NCI-H1694 (cell line): ENCODE measurements around the gene LUC7L2.
"Not testable (repeated sequence)": the region's sequence is repeated elsewhere in the genome, so short reads cannot be mapped to it uniquely, and the experiment has no call there.

Experiments used
- DNase-seq: peaks from one replicate; lab custom pipeline; 2025; lab: John Stamatoyannopoulos, UW

The LUC7L2 gene

GRCh38 chr7:139397192-139397591, 37.5 kb downstream of the LUC7L2 start:
- DNase-seq = no peak

- DNase-seq = no peak
Measured at GRCh38 chr7:139403601-139404000, 43.9 kb downstream of the LUC7L2 start.

- DNase-seq = no peak
Measured at GRCh38 chr7:139407555-139407954, 47.9 kb downstream of the LUC7L2 start.

GRCh38 chr7:139414743-139415402, 55.2 kb downstream of the LUC7L2 start:
- not testable (repeated sequence) for DNase-seq

GRCh38 chr7:139416405-139416804, 56.7 kb downstream of the LUC7L2 start:
- no peak for DNase-seq

- DNase-seq = no peak
Measured at GRCh38 chr7:139417478-139417877, 57.8 kb downstream of the LUC7L2 start.

- DNase-seq = no peak
Measured at GRCh38 chr7:139421123-139421522, 61.4 kb downstream of the LUC7L2 start.

- no peak for DNase-seq
Measured at GRCh38 chr7:139422126-139422525, 62.4 kb downstream of the LUC7L2 start.

GRCh38 chr7:139423091-139423490, 63.4 kb downstream of the LUC7L2 start:
- DNase-seq = no peak

- no peak for DNase-seq
Measured at GRCh38 chr7:139424004-139424403, 64.3 kb downstream of the LUC7L2 start.

- DNase-seq = not testable (repeated sequence)
Measured at GRCh38 chr7:139425701-139426100, 66.0 kb downstream of the LUC7L2 start.

- DNase-seq = no peak
Measured at GRCh38 chr7:139426258-139427028, 66.7 kb downstream of the LUC7L2 start.

GRCh38 chr7:139427029-139427420, 67.3 kb downstream of the LUC7L2 start:
- no peak for DNase-seq

- no peak for DNase-seq
Measured at GRCh38 chr7:139427788-139428187, 68.1 kb downstream of the LUC7L2 start.

GRCh38 chr7:139429735-139430134, 70.0 kb downstream of the LUC7L2 start:
- not testable (repeated sequence) for DNase-seq

- no peak for DNase-seq
Measured at GRCh38 chr7:139430443-139430842, 70.7 kb downstream of the LUC7L2 start.

- DNase-seq = no peak
Measured at GRCh38 chr7:139431010-139431409, 71.3 kb downstream of the LUC7L2 start.

GRCh38 chr7:139431459-139431858, 71.8 kb downstream of the LUC7L2 start:
- DNase-seq = no peak

GRCh38 chr7:139436806-139437205, 77.1 kb downstream of the LUC7L2 start:
- DNase-seq = no peak

GRCh38 chr7:139439375-139439774, 79.7 kb downstream of the LUC7L2 start:
- no peak for DNase-seq

- no peak for DNase-seq
Measured at GRCh38 chr7:139441961-139442360, 82.3 kb downstream of the LUC7L2 start.

GRCh38 chr7:139446051-139446890, 86.6 kb downstream of the LUC7L2 start:
- no peak for DNase-seq

GRCh38 chr7:139450851-139451250, 91.2 kb downstream of the LUC7L2 start:
- DNase-seq = no peak
